Mesothelial cell of epicardium (in vitro differentiated cells): ENCODE data around the gene CCDC88B. TPM values are rescaled to one million over a fixed set of nuclear protein-coding genes. Genes with fewer than 3 reads are reported as not detected.

ENCODE experiments used
- DNase-seq, 2 experiments: peaks; one replicate each; pipeline ENCODE4 v3.0.0; 2021; ENCODE audit warnings: low spot score in 2 of 2; ENCODE audit not compliant: unreplicated experiment in 2 of 2
- H3K27ac Mint-ChIP-seq: 2 replicates; pipeline ENCODE4 v1.8.0; 2021; ENCODE audit warnings: mixed read lengths
- H3K27me3 Mint-ChIP-seq: 2 replicates; pipeline ENCODE4 v1.8.0; 2021; ENCODE audit warnings: low read depth, mixed read lengths
- H3K36me3 Mint-ChIP-seq: 2 replicates; pipeline ENCODE4 v1.8.0; 2021; ENCODE audit warnings: mixed read lengths
- H3K4me1 Mint-ChIP-seq: 2 replicates; pipeline ENCODE4 v1.8.0; 2021; ENCODE audit warnings: mixed read lengths
- H3K4me3 Mint-ChIP-seq: 2 replicates; pipeline ENCODE4 v1.8.0; 2021; ENCODE audit warnings: mild to moderate bottlenecking, moderate library complexity, mixed read lengths
- H3K9me3 Mint-ChIP-seq: 2 replicates; pipeline ENCODE4 v1.8.0; 2021; ENCODE audit warnings: mixed read lengths
- total RNA-seq: library from RNA; stranded (reverse); gene quantifications from 3 replicates; pipeline ENCODE4 v1.2.1, GENCODE V29; 2021
- TF ChIP-seq, protein P1 (sequence below): fragments of 200-600 bp; sonication (generic); IDR thresholded peaks from one replicate; pipeline ENCODE4 v1.5.0; 2021; ENCODE audit warnings: antibody characterized with exemption; ENCODE audit not compliant: unreplicated experiment

Gene CCDC88B
- total RNA-seq, 1 donor from 2014 or later: 11.5 TPM

- TF ChIP-seq, protein P1, sequence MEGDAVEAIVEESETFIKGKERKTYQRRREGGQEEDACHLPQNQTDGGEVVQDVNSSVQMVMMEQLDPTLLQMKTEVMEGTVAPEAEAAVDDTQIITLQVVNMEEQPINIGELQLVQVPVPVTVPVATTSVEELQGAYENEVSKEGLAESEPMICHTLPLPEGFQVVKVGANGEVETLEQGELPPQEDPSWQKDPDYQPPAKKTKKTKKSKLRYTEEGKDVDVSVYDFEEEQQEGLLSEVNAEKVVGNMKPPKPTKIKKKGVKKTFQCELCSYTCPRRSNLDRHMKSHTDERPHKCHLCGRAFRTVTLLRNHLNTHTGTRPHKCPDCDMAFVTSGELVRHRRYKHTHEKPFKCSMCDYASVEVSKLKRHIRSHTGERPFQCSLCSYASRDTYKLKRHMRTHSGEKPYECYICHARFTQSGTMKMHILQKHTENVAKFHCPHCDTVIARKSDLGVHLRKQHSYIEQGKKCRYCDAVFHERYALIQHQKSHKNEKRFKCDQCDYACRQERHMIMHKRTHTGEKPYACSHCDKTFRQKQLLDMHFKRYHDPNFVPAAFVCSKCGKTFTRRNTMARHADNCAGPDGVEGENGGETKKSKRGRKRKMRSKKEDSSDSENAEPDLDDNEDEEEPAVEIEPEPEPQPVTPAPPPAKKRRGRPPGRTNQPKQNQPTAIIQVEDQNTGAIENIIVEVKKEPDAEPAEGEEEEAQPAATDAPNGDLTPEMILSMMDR: no peak
- Mint-ChIP-seq H3K36me3 (no peaks in the 10 kb centered on the region), H3K27me3 (peaks cover 3% of the 10 kb centered on the region), H3K9me3 (no peaks in the 10 kb centered on the region), H3K27ac (peak overlapping the region; percentile 68), H3K4me3 (no peak overlapping the region), H3K4me1 (peaks cover 18% of the 10 kb centered on the region)
- no peak for DNase-seq
These were observed 2.3 kb upstream of the CCDC88B start for GRCh38 chr11:64337538-64338249.

DNA sequence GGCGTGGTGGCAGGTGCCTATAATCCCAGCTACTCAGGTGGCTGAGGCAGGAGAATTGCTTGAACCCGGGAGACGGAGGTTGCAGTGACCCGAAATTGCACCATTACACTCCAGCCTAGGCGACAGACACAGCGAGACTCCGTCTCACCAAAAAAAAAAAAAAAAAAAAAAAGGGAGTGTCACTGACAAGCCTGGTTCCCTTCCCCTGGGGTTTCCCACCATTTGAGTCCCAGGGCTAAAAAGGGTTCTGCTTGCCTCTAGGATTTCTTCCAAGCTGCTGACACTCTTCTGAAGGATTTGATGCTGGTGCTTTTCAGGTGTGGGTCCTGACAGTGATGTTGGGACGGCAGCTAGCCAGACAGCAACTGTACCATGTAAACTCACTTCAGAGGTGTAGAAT, 1.3 kb upstream of the CCDC88B start:
- Mint-ChIP-seq H3K4me1 (peaks cover 18% of the 10 kb centered on the region), H3K27ac (no peak overlapping the region)
- TF ChIP-seq, protein P1: no peak

GRCh38 chr11:64339286-64339685, 718 bp upstream of the CCDC88B start:
- TF ChIP-seq, protein P1: no peak
- Mint-ChIP-seq H3K27me3 (peaks cover 3% of the 10 kb centered on the region), H3K27ac (no peak overlapping the region), H3K36me3 (no peaks in the 10 kb centered on the region), H3K9me3 (no peaks in the 10 kb centered on the region), H3K4me1 (peaks cover 18% of the 10 kb centered on the region), H3K4me3 (no peak overlapping the region)
- DNase-seq: no peak

More for the DNA sequence above, 1.3 kb upstream of the CCDC88B start:
- H3K9me3 Mint-ChIP-seq: no peaks in the 10 kb centered on the region
- no peak for DNase-seq
- H3K27me3 Mint-ChIP-seq: peaks cover 3% of the 10 kb centered on the region
- no peak overlapping the region for H3K4me3 Mint-ChIP-seq
- H3K36me3 Mint-ChIP-seq: no peaks in the 10 kb centered on the region

- peaks cover 3% of the 10 kb centered on the region for H3K27me3 Mint-ChIP-seq
- TF ChIP-seq, protein P1: no peak
- DNase-seq: peak in 1 of 2 experiments; percentile 74
- H3K4me1 Mint-ChIP-seq: peaks cover 13% of the 10 kb centered on the region
- H3K9me3 Mint-ChIP-seq: no peaks in the 10 kb centered on the region
- no peak overlapping the region for H3K27ac Mint-ChIP-seq
- H3K4me3 Mint-ChIP-seq: peak overlapping the region; percentile 63
- no peaks in the 10 kb centered on the region for H3K36me3 Mint-ChIP-seq
These were observed 799 bp downstream of the CCDC88B start for GRCh38 chr11:64340671-64341335.

DNA sequence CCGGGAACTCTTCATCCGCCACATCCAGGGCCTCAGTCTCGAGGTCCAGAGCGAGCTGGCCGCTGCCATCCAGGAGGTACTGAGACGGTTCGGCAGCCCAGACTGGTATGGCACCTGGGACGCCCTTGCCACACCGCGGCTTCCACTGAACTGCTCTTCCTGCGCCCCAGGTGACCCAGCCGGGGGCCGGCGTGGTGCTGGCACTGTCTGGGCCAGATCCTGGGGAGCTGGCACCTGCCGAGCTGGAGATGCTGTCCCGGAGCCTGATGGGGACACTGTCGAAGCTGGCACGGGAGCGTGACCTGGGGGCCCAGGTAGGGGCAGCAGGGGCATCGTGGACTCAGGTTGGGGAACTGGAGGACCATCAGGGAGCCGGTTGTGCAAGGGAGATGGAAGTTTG, 1.4 kb downstream of the CCDC88B start:
- Mint-ChIP-seq H3K27me3 (peaks cover 3% of the 10 kb centered on the region), H3K4me3 (peak overlapping the region; percentile 63), H3K36me3 (no peaks in the 10 kb centered on the region), H3K4me1 (peaks cover 13% of the 10 kb centered on the region), H3K9me3 (no peaks in the 10 kb centered on the region), H3K27ac (no peak overlapping the region)
- TF ChIP-seq, protein P1: no peak
- DNase-seq: no peak
